Measurements from ENCODE around the gene UQCRQ. TPM values are rescaled to one million over a fixed set of nuclear protein-coding genes. Genes with fewer than 3 reads are reported as not detected.

The UQCRQ gene
- polyA plus RNA-seq, 1 donor from 2014 or later: 552 TPM

GRCh38 chr5:132872788-132873118 lies 6.3 kb downstream of the UQCRQ start:
- no peaks in the 10 kb centered on the region for H3K36me3 Mint-ChIP-seq
- peak overlapping the region in 1 of 4 donors; percentile 52 for H3K4me3 Mint-ChIP-seq
- peaks cover 0 to 3% (median 2%) of the 10 kb centered on the region in 3 donors for H3K4me1 Mint-ChIP-seq
- H3K27me3 Mint-ChIP-seq: no peaks in the 10 kb centered on the region
- H3K27ac Mint-ChIP-seq: peak overlapping the region in 1 of 3 donors; percentile 39
- H3K9me3 Mint-ChIP-seq: no peaks in the 10 kb centered on the region

DNA sequence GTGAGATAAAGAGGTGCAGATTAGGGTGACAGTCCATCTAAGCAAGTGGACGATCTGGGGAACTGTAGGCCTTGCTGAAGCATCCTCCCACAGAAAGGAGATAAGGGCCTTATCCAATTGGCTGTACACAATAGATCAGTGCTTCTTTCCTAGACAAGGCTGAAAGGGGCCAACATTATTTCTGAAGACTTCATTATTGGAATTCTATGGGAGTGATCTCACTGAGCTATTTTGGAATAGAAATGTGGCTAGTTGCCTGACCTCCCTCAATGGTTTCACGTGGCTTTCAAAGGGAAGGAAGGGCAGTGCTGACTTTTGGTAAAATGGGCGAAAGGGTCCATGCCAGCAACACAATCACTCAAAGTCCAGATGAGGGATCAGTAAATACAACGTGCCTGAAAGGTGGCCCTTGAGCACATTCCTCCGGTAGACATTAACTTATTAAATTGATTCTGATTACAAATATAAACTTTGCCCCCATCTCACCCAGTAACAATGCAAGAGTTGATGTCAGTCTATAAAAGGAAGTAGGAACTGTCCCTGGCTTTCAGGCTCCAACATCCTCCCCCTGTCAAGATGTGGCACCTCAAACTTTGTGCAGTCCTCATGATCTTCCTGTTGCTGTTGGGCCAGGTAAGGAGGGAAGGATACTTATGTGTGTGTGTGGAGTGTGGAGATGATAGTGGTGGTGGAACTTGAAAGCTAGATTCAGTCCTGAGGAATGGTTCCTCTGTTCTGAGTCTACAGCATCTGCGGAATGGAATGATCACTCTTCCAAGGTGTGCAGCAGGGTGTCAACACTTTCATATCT lies 6.9 kb downstream of the UQCRQ start, which contains the start of gene LEAP2:
LEAP2 (plus strand) TSS at position 550 of the 811 bp plus-strand sequence; CDS start at position 577, 27 bp downstream.
- Mint-ChIP-seq H3K27me3 (no peaks in the 10 kb centered on the region), H3K4me1 (peaks cover 0 to 2% (median 0%) of the 10 kb centered on the region in 3 donors), H3K9me3 (no peaks in the 10 kb centered on the region), H3K27ac (peak within 1 kb of the TSS in 1 of 3 donors; percentile 39), H3K4me3 (peak within 1 kb of the TSS in 1 of 4 donors; percentile 52), H3K36me3 (peaks cover 1% of the 10 kb centered on the region)

- H3K4me3 Mint-ChIP-seq: no peak overlapping the region
- H3K27ac Mint-ChIP-seq: no peak overlapping the region
- peaks cover 0 to under 1% (median 0%) of the 10 kb centered on the region in 3 donors for H3K4me1 Mint-ChIP-seq
- H3K9me3 Mint-ChIP-seq: no peaks in the 10 kb centered on the region
- H3K27me3 Mint-ChIP-seq: no peaks in the 10 kb centered on the region
- peaks cover 2% of the 10 kb centered on the region for H3K36me3 Mint-ChIP-seq
These were observed 7.5 kb downstream of the UQCRQ start for GRCh38 chr5:132873930-132874271.

GRCh38 chr5:132876020-132876759 lies 9.7 kb downstream of the UQCRQ start:
- H3K36me3 Mint-ChIP-seq: peaks cover 2% of the 10 kb centered on the region
- no peaks in the 10 kb centered on the region for H3K4me1 Mint-ChIP-seq
- no peaks in the 10 kb centered on the region for H3K9me3 Mint-ChIP-seq
- no peak overlapping the region for H3K4me3 Mint-ChIP-seq
- no peaks in the 10 kb centered on the region for H3K27me3 Mint-ChIP-seq
- no peak overlapping the region for H3K27ac Mint-ChIP-seq

DNA sequence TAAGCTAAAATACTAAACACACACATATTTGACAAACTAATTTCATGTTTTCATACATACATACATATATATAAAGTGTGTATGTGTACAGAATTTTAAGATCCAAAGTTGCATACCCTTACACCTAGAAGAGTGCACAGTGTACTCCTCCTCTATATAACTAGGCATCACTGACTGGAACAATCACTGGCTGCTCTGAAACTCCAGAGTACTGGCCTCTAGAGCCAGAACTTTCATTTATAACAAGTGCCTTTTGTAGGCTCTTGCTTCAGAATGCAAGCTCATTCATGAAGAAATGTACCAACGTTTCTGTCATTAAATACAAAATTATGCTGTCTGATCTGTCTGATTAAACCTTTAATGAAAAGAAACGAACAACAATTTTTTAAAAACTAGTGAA lies 11.0 kb downstream of the UQCRQ start:
- H3K27ac Mint-ChIP-seq: no peak overlapping the region
- H3K4me1 Mint-ChIP-seq: no peaks in the 10 kb centered on the region
- no peaks in the 10 kb centered on the region for H3K9me3 Mint-ChIP-seq
- no peak overlapping the region for H3K4me3 Mint-ChIP-seq
- H3K27me3 Mint-ChIP-seq: no peaks in the 10 kb centered on the region
- peaks cover 2% of the 10 kb centered on the region for H3K36me3 Mint-ChIP-seq

DNA sequence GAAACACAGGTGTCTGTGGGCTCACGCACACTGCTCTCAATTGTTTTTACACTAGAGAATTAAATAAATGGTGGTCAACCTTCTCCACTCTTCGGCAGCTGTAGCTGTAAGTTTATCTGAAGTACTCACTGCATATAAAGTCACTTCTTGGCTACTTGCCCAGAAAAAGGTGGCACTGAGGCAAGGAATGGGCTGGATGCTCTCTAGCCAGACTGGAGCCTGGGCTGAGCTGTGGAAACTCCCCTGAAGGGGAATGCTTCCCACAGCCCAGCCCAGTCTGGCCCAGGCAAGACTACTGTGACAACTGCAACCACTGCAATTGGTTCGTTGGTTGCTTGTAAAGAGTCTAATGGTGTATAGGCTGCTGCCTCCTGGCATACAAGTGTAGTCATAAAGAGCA lies 11.5 kb downstream of the UQCRQ start:
- no peak overlapping the region for H3K4me3 Mint-ChIP-seq
- H3K27me3 Mint-ChIP-seq: no peaks in the 10 kb centered on the region
- no peaks in the 10 kb centered on the region for H3K4me1 Mint-ChIP-seq
- H3K27ac Mint-ChIP-seq: no peak overlapping the region
- H3K36me3 Mint-ChIP-seq: peaks cover 3% of the 10 kb centered on the region
- no peaks in the 10 kb centered on the region for H3K9me3 Mint-ChIP-seq

DNA sequence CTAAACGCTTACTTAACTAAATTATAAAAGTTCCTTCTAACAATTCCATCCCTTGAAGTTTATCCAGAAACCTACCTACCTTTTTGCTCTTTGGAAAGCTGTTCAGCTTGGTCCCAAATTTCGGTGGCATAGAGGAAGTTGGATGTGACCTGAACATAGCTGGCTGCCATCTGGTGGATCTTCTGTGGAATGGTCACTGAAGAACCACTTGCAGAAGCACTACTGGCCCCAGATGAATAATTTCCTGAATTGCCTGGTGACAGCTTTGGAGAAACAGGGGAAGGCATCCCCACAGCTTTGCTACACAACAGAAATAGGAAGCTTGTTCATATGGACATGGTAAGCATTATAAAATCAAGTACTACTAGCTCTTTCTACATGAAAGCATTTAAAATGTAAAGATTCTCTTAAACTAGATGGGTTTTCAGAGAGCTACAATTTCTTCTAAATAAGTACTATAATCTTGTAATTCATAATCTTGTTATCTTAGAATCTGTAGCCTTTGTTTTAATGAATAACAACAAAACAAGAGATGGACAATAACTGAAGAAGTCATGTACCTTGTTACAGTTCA lies 16.9 kb downstream of the UQCRQ start:
- H3K27ac Mint-ChIP-seq: peak overlapping the region in 1 of 3 donors; percentile 83
- peaks cover 2% of the 10 kb centered on the region for H3K36me3 Mint-ChIP-seq
- no peaks in the 10 kb centered on the region for H3K9me3 Mint-ChIP-seq
- H3K27me3 Mint-ChIP-seq: no peaks in the 10 kb centered on the region
- H3K4me1 Mint-ChIP-seq: peaks cover 7 to 9% (median 9%) of the 10 kb centered on the region in 3 donors
- H3K4me3 Mint-ChIP-seq: no peak overlapping the region

GRCh38 chr5:132884548-132884947 lies 18.1 kb downstream of the UQCRQ start:
- no peak overlapping the region for H3K4me3 Mint-ChIP-seq
- H3K27ac Mint-ChIP-seq: no peak overlapping the region
- no peaks in the 10 kb centered on the region for H3K27me3 Mint-ChIP-seq

DNA sequence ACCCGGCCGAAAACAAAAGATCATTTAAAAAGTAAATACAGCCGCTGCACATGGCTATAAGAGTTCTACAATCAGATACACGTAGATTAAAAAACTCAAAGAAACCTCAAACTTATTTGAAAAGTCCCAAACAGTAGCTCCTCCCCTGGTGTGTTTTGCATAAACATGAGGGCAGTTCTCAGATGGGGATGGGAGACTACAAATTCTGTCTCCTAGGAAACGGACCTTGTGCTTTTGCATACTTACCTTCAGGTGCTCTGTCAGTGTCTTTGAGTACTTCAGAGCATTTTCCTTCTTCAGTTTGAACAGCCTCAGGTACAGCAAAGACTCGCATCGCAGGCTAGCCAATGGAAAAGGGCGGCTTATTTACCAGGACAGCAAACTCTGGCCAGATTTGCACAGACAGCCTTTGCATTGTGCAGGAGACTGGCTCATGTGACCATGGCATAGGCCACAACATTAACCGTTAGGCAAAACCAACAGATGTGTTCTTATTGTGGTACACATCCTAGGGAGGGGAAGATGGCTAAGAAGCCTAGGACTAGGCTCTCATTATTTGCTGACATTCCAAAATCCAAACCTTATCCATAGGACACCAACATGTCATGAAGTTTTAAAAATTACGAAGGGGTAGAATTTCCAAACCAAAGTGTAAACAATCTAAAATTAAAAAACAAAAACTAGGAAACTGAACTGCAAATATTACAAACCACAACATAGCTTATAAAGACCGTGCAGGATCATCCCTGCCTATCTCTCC lies 19.8 kb downstream of the UQCRQ start:
- Mint-ChIP-seq H3K27me3 (no peaks in the 10 kb centered on the region), H3K4me1 (peaks cover 7 to 9% (median 9%) of the 10 kb centered on the region in 3 donors), H3K9me3 (no peaks in the 10 kb centered on the region), H3K4me3 (no peak overlapping the region), H3K36me3 (peaks cover 1% of the 10 kb centered on the region), H3K27ac (peak overlapping the region in 2 of 3 donors; percentile 66 to 90)

More at GRCh38 chr5:132884548-132884947, 18.1 kb downstream of the UQCRQ start:
- Mint-ChIP-seq H3K4me1 (peaks cover 7 to 9% (median 9%) of the 10 kb centered on the region in 3 donors), H3K9me3 (no peaks in the 10 kb centered on the region), H3K36me3 (peaks cover 1% of the 10 kb centered on the region)

DNA sequence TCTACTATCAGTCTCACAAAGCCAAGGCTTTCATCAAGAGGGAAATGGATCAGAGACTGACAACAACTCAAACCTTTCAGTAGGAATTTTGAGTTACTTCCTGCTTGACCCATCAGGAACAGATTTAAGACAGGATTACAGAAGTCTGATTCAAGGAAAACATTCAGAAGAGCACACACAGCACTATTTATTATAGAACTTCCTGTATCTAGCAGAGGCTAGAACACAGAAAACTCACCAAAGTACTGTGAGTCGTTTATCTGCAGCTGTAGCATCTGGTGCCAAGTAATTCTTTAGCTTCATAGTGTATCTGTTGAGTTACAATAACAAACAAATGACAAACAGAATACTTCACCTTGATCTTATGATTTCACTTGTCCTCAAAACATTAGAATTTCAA lies 20.8 kb downstream of the UQCRQ start:
- H3K27ac Mint-ChIP-seq: peak overlapping the region in 1 of 3 donors; percentile 46
- H3K4me1 Mint-ChIP-seq: peaks cover 7 to 9% (median 9%) of the 10 kb centered on the region in 3 donors
- no peaks in the 10 kb centered on the region for H3K27me3 Mint-ChIP-seq
- no peaks in the 10 kb centered on the region for H3K9me3 Mint-ChIP-seq
- H3K36me3 Mint-ChIP-seq: peaks cover 1% of the 10 kb centered on the region
- no peak overlapping the region for H3K4me3 Mint-ChIP-seq

DNA sequence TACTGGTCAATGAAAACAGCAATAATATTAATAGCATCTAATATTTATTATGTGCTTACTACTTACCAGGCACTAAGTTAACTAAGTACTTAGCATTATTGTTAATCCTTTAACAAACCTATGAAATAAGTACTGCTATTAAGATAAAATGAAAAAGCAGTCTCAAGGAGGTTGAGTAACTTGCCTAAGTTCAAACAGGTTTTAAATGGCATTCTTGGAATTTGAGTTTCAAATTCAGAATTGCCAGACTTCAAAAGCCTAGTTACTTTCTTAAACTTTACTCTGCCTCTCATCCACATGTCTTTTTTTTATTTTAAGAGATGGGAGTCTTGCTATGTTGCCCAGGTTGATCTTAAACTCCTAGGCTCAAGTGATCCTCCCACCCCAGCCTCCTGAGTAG lies 23.1 kb downstream of the UQCRQ start:
- Mint-ChIP-seq H3K36me3 (no peaks in the 10 kb centered on the region), H3K27ac (no peak overlapping the region), H3K4me3 (no peak overlapping the region)

GRCh38 chr5:132890817-132891216 lies 24.4 kb downstream of the UQCRQ start:
- no peaks in the 10 kb centered on the region for H3K9me3 Mint-ChIP-seq
- H3K27me3 Mint-ChIP-seq: no peaks in the 10 kb centered on the region
- H3K4me1 Mint-ChIP-seq: peaks cover 5 to 13% (median 7%) of the 10 kb centered on the region in 3 donors
- H3K36me3 Mint-ChIP-seq: peaks cover 4% of the 10 kb centered on the region
- no peak overlapping the region for H3K4me3 Mint-ChIP-seq
- H3K27ac Mint-ChIP-seq: no peak overlapping the region

More for the DNA sequence above, 23.1 kb downstream of the UQCRQ start:
- H3K9me3 Mint-ChIP-seq: no peaks in the 10 kb centered on the region
- H3K4me1 Mint-ChIP-seq: peaks cover 7 to 14% (median 8%) of the 10 kb centered on the region in 3 donors
- no peaks in the 10 kb centered on the region for H3K27me3 Mint-ChIP-seq

GRCh38 chr5:132895719-132896305 lies 29.4 kb downstream of the UQCRQ start:
- H3K4me1 Mint-ChIP-seq: peaks cover under 1 to 7% (median 1%) of the 10 kb centered on the region in 3 donors
- H3K27ac Mint-ChIP-seq: no peak overlapping the region
- peaks cover 6% of the 10 kb centered on the region for H3K36me3 Mint-ChIP-seq
- H3K27me3 Mint-ChIP-seq: no peaks in the 10 kb centered on the region
- no peaks in the 10 kb centered on the region for H3K9me3 Mint-ChIP-seq
- H3K4me3 Mint-ChIP-seq: no peak overlapping the region

DNA sequence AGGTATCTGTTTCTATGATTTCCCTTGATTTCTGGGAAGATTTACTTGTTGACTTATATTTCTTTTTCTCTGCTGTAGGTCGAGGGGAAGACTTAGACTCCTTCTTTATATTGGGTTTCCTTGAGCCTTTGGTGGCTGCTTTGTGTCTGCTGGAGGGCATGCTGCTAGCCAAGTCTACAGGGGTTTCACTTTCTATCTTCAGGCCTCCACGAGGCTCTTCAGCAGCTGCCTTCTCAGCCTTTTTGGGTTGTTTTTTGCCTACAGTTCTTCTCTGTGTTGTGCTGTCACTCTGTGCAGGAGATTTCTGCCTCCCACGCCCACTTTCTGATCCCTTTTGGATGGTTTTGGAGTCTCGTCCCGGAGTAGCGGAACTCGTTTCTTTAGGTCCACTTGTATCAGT lies 30.2 kb downstream of the UQCRQ start:
- no peak overlapping the region for H3K4me3 Mint-ChIP-seq
- peak overlapping the region in 1 of 3 donors; percentile 83 for H3K27ac Mint-ChIP-seq
- H3K9me3 Mint-ChIP-seq: no peaks in the 10 kb centered on the region
- H3K36me3 Mint-ChIP-seq: peaks cover 6% of the 10 kb centered on the region
- peaks cover 1 to 7% (median 3%) of the 10 kb centered on the region in 3 donors for H3K4me1 Mint-ChIP-seq
- no peaks in the 10 kb centered on the region for H3K27me3 Mint-ChIP-seq

All from IgD-negative memory B cell (primary cell).